Endothelial cell of hepatic sinusoid (primary cell): Measurements from ENCODE around the gene SPATA33.

Source experiments
- in situ Hi-C: cut with HindIII; loops from 2 replicates; pipeline ENCODE4 v1.10.0; 2017; ENCODE audit warnings: low sequenced_read_pairs

The SPATA33 gene

GRCh38 chr16:89657442-89658220, at the start of gene SPATA33, which contains the start of gene CHMP1A:
Gene SPATA33, plus strand, starts transcription at chr16:89657836. Its CDS starts 76 bp downstream, at chr16:89657912.
Gene CHMP1A, minus strand, starts transcription at chr16:89657708. Its CDS starts 120 bp downstream, at chr16:89657588.
- in situ Hi-C loops, result no loop called here

GRCh38 chr16:89607937-89608740, 49.5 kb upstream of the SPATA33 start:
- in situ Hi-C loops, result no loop called here

- in situ Hi-C loops, result no loop called here
Observed at GRCh38 chr16:89610108-89610453, 47.6 kb upstream of the SPATA33 start.

- in situ Hi-C loops, result no loop called here
Observed at GRCh38 chr16:89612415-89613166, 45.0 kb upstream of the SPATA33 start.

GRCh38 chr16:89613231-89613953, 44.2 kb upstream of the SPATA33 start, which contains the start of gene DPEP1:
Gene DPEP1, plus strand, starts transcription at chr16:89613642. Its CDS starts 16,769 bp downstream, at chr16:89630411.
- in situ Hi-C loops, result no loop called here

GRCh38 chr16:89613954-89614459, 43.6 kb upstream of the SPATA33 start:
- in situ Hi-C loops, result no loop called here

- in situ Hi-C loops, result no loop called here
Observed at GRCh38 chr16:89615176-89615575, 42.5 kb upstream of the SPATA33 start.

GRCh38 chr16:89615596-89616090, 42.0 kb upstream of the SPATA33 start:
- in situ Hi-C loops, result no loop called here

GRCh38 chr16:89616623-89617022, 41.0 kb upstream of the SPATA33 start:
- in situ Hi-C loops, result no loop called here

GRCh38 chr16:89617036-89617435, 40.6 kb upstream of the SPATA33 start:
- in situ Hi-C loops, result no loop called here

- in situ Hi-C loops, result no loop called here
Observed at GRCh38 chr16:89618109-89618998, 39.3 kb upstream of the SPATA33 start.

- in situ Hi-C loops, result no loop called here
Observed at GRCh38 chr16:89619840-89620239, 37.8 kb upstream of the SPATA33 start.

GRCh38 chr16:89620406-89620841, 37.2 kb upstream of the SPATA33 start:
- in situ Hi-C loops, result no loop called here

- in situ Hi-C loops, result no loop called here
Observed at GRCh38 chr16:89621136-89621697, 36.4 kb upstream of the SPATA33 start.

- in situ Hi-C loops, result no loop called here
Observed at GRCh38 chr16:89621698-89622409, 35.8 kb upstream of the SPATA33 start.

GRCh38 chr16:89623511-89624261, 34.0 kb upstream of the SPATA33 start:
- in situ Hi-C loops, result no loop called here
